SJCRH30 (cell line): ENCODE measurements around the gene GRIK4. TPM values are rescaled to one million over a fixed set of nuclear protein-coding genes. Genes with fewer than 3 reads are reported as not detected.
"Not testable (repeated sequence)": the region's sequence is repeated elsewhere in the genome, so short reads cannot be mapped to it uniquely, and the experiment has no call there.

Source experiments
- DNase-seq, 2 experiments: peaks; one replicate each; pipeline ENCODE4 v3.0.0-alpha.2; 2015 to 2020
- H3K27ac ChIP-seq: fragments of 250-450 bp; sonication (Bioruptor Pico); 2 replicates; pipeline ENCODE4 v1.5.1; 2020; ENCODE audit warnings: mild to moderate bottlenecking, moderate library complexity
- H3K27me3 ChIP-seq: fragments of 250-450 bp; sonication (Bioruptor Pico); 2 replicates; pipeline ENCODE4 v1.5.1; 2020; ENCODE audit warnings: mild to moderate bottlenecking, moderate library complexity
- H3K36me3 ChIP-seq: fragments of 250-450 bp; sonication (Bioruptor Pico); 2 replicates; pipeline ENCODE4 v1.5.1; 2020; ENCODE audit warnings: mild to moderate bottlenecking, moderate library complexity
- H3K4me1 ChIP-seq: fragments of 250-450 bp; sonication (Bioruptor Pico); 2 replicates; pipeline ENCODE4 v1.5.1; 2020; ENCODE audit warnings: mild to moderate bottlenecking, moderate library complexity
- H3K4me3 ChIP-seq: fragments of 250-450 bp; sonication (Bioruptor Pico); 2 replicates; pipeline ENCODE4 v1.5.1; 2020; ENCODE audit warnings: mild to moderate bottlenecking, moderate library complexity
- H3K9me3 ChIP-seq: fragments of 250-450 bp; sonication (Bioruptor Pico); replicated peaks from 2 replicates; pipeline ENCODE4 v1.5.1; 2020; ENCODE audit warnings: mild to moderate bottlenecking, moderate library complexity
- total RNA-seq: library from RNA; depleted of rRNA; stranded (reverse); fragments of >200 nt; shearing (Covaris generic); gene quantifications from 2 replicates; pipeline ENCODE4 v1.2.3, GENCODE V29; 2014

Gene GRIK4
- total RNA-seq, 1 experiment from 2014 or later, result not detected

GRCh38 chr11:120998581-120998980, 487.0 kb downstream of the GRIK4 start:
- no peak overlapping the region for H3K27ac ChIP-seq
- DNase-seq, result no peak
- H3K9me3 ChIP-seq, result no peaks in the 10 kb centered on the region
- H3K36me3 ChIP-seq, result no peaks in the 10 kb centered on the region
- no peak overlapping the region for H3K4me3 ChIP-seq
- no peaks in the 10 kb centered on the region for H3K4me1 ChIP-seq
- H3K27me3 ChIP-seq, result no peaks in the 10 kb centered on the region

GRCh38 chr11:121004206-121004840, 492.8 kb downstream of the GRIK4 start:
- no peaks in the 10 kb centered on the region for H3K36me3 ChIP-seq
- no peak overlapping the region for H3K4me3 ChIP-seq
- H3K27ac ChIP-seq, result no peak overlapping the region
- DNase-seq, result no peak
- H3K27me3 ChIP-seq, result no peaks in the 10 kb centered on the region
- H3K4me1 ChIP-seq, result no peaks in the 10 kb centered on the region
- no peaks in the 10 kb centered on the region for H3K9me3 ChIP-seq

GRCh38 chr11:121006922-121007321, 495.4 kb downstream of the GRIK4 start:
- Histone ChIP-seq H3K9me3 (no peaks in the 10 kb centered on the region), H3K27me3 (no peaks in the 10 kb centered on the region), H3K27ac (no peak overlapping the region), H3K36me3 (no peaks in the 10 kb centered on the region), H3K4me1 (no peaks in the 10 kb centered on the region), H3K4me3 (no peak overlapping the region)
- DNase-seq, result no peak

GRCh38 chr11:121008551-121008950, 497.0 kb downstream of the GRIK4 start:
- Histone ChIP-seq H3K36me3 (no peaks in the 10 kb centered on the region), H3K9me3 (no peaks in the 10 kb centered on the region), H3K27ac (no peak overlapping the region), H3K4me1 (no peaks in the 10 kb centered on the region), H3K27me3 (no peaks in the 10 kb centered on the region), H3K4me3 (no peak overlapping the region)
- no peak for DNase-seq

GRCh38 chr11:121012091-121012490, 500.5 kb downstream of the GRIK4 start:
- no peaks in the 10 kb centered on the region for H3K27me3 ChIP-seq
- H3K4me1 ChIP-seq, result no peaks in the 10 kb centered on the region
- no peak overlapping the region for H3K4me3 ChIP-seq
- DNase-seq, result no peak
- no peaks in the 10 kb centered on the region for H3K36me3 ChIP-seq
- no peak overlapping the region for H3K27ac ChIP-seq
- no peaks in the 10 kb centered on the region for H3K9me3 ChIP-seq

GRCh38 chr11:121018746-121019145, 507.2 kb downstream of the GRIK4 start:
- no peak overlapping the region for H3K4me3 ChIP-seq

GRCh38 chr11:121021718-121022117, 510.2 kb downstream of the GRIK4 start:
- not testable (repeated sequence) for DNase-seq, H3K4me3 ChIP-seq, H3K4me1 ChIP-seq, H3K27me3 ChIP-seq, H3K9me3 ChIP-seq, H3K36me3 ChIP-seq, H3K27ac ChIP-seq

More at GRCh38 chr11:121018746-121019145, 507.2 kb downstream of the GRIK4 start:
- H3K27ac ChIP-seq, result no peak overlapping the region
- DNase-seq, result peak in 1 of 2 experiments; percentile 22
- H3K9me3 ChIP-seq, result no peaks in the 10 kb centered on the region
- no peaks in the 10 kb centered on the region for H3K27me3 ChIP-seq
- peaks cover 5% of the 10 kb centered on the region for H3K4me1 ChIP-seq
- H3K36me3 ChIP-seq, result no peaks in the 10 kb centered on the region

- H3K36me3 ChIP-seq, result no peaks in the 10 kb centered on the region
- H3K9me3 ChIP-seq, result no peaks in the 10 kb centered on the region
- H3K27me3 ChIP-seq, result no peaks in the 10 kb centered on the region
- peak; percentile 91 to 94 for DNase-seq
- H3K27ac ChIP-seq, result peak within 1 kb of the TSS; percentile 79
- H3K4me1 ChIP-seq, result no peaks in the 10 kb centered on the region; the same call in 1 of the 2 replicates
- peak within 1 kb of the TSS; percentile 81 for H3K4me3 ChIP-seq
These were observed 512.6 kb downstream of the GRIK4 start, which contains the start of gene TBCEL for GRCh38 chr11:121023848-121024751. Gene TBCEL (plus strand): TSS chr11:121024102. CDS start chr11:121045691, 21,589 bp downstream.

- H3K27me3 ChIP-seq, result no peaks in the 10 kb centered on the region
- DNase-seq, result peak in 1 of 2 experiments; percentile 11
- H3K9me3 ChIP-seq, result no peaks in the 10 kb centered on the region
- H3K4me3 ChIP-seq, result peak overlapping the region; percentile 81
- peak overlapping the region; percentile 79 for H3K27ac ChIP-seq
- H3K4me1 ChIP-seq, result no peaks in the 10 kb centered on the region
- H3K36me3 ChIP-seq, result no peaks in the 10 kb centered on the region
These were observed 513.4 kb downstream of the GRIK4 start for GRCh38 chr11:121024989-121025388.

GRCh38 chr11:121029153-121029552, 517.6 kb downstream of the GRIK4 start:
- H3K4me1 ChIP-seq, result no peaks in the 10 kb centered on the region
- H3K4me3 ChIP-seq, result no peak overlapping the region
- no peaks in the 10 kb centered on the region for H3K36me3 ChIP-seq
- no peak overlapping the region for H3K27ac ChIP-seq
- DNase-seq, result no peak
- no peaks in the 10 kb centered on the region for H3K9me3 ChIP-seq
- no peaks in the 10 kb centered on the region for H3K27me3 ChIP-seq

- H3K27me3 ChIP-seq, result no peaks in the 10 kb centered on the region
- H3K36me3 ChIP-seq, result no peaks in the 10 kb centered on the region
- H3K4me1 ChIP-seq, result no peaks in the 10 kb centered on the region
- H3K27ac ChIP-seq, result no peak overlapping the region
- DNase-seq, result no peak
- H3K4me3 ChIP-seq, result no peak overlapping the region
- H3K9me3 ChIP-seq, result no peaks in the 10 kb centered on the region
These were observed 518.4 kb downstream of the GRIK4 start for GRCh38 chr11:121029813-121030445.

- Histone ChIP-seq H3K4me3 (no peak overlapping the region), H3K4me1 (no peaks in the 10 kb centered on the region), H3K9me3 (no peaks in the 10 kb centered on the region), H3K27ac (no peak overlapping the region), H3K27me3 (no peaks in the 10 kb centered on the region), H3K36me3 (no peaks in the 10 kb centered on the region)
- DNase-seq, result no peak
These were observed 519.6 kb downstream of the GRIK4 start for GRCh38 chr11:121031167-121031566.

- not testable (repeated sequence) for DNase-seq, H3K9me3 ChIP-seq, H3K4me3 ChIP-seq
These were observed 520.1 kb downstream of the GRIK4 start for GRCh38 chr11:121031648-121032047.

GRCh38 chr11:121032546-121032945, 521.0 kb downstream of the GRIK4 start:
- no peak for DNase-seq
- Histone ChIP-seq H3K27me3 (no peaks in the 10 kb centered on the region), H3K27ac (no peak overlapping the region)

More at GRCh38 chr11:121031648-121032047, 520.1 kb downstream of the GRIK4 start:
- H3K4me1 ChIP-seq, H3K27me3 ChIP-seq, H3K36me3 ChIP-seq, H3K27ac ChIP-seq: not testable (repeated sequence)

GRCh38 chr11:121033635-121034034, 522.1 kb downstream of the GRIK4 start:
- Histone ChIP-seq H3K27me3 (no peaks in the 10 kb centered on the region), H3K36me3 (no peaks in the 10 kb centered on the region)
- no peak for DNase-seq

More at GRCh38 chr11:121032546-121032945, 521.0 kb downstream of the GRIK4 start:
- H3K36me3 ChIP-seq, result no peaks in the 10 kb centered on the region
- no peak overlapping the region for H3K4me3 ChIP-seq
- H3K4me1 ChIP-seq, result no peaks in the 10 kb centered on the region
- H3K9me3 ChIP-seq, result no peaks in the 10 kb centered on the region

More at GRCh38 chr11:121033635-121034034, 522.1 kb downstream of the GRIK4 start:
- H3K9me3 ChIP-seq, result no peaks in the 10 kb centered on the region
- H3K4me3 ChIP-seq, result no peak overlapping the region
- no peaks in the 10 kb centered on the region for H3K4me1 ChIP-seq
- H3K27ac ChIP-seq, result no peak overlapping the region
